ENCODE data around the gene CCT2.

- TF ChIP-seq, protein P1, sequence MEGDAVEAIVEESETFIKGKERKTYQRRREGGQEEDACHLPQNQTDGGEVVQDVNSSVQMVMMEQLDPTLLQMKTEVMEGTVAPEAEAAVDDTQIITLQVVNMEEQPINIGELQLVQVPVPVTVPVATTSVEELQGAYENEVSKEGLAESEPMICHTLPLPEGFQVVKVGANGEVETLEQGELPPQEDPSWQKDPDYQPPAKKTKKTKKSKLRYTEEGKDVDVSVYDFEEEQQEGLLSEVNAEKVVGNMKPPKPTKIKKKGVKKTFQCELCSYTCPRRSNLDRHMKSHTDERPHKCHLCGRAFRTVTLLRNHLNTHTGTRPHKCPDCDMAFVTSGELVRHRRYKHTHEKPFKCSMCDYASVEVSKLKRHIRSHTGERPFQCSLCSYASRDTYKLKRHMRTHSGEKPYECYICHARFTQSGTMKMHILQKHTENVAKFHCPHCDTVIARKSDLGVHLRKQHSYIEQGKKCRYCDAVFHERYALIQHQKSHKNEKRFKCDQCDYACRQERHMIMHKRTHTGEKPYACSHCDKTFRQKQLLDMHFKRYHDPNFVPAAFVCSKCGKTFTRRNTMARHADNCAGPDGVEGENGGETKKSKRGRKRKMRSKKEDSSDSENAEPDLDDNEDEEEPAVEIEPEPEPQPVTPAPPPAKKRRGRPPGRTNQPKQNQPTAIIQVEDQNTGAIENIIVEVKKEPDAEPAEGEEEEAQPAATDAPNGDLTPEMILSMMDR (conservative IDR thresholded peaks at IDR 0.05 in 1 of 2, IDR thresholded peaks at IDR 0.05 in 1 of 2; ENCODE audit: low read depth in 1 of 2, low read length in 2 of 2), result no peak
- TF ChIP-seq EZH2 (IDR thresholded peaks at IDR 0.05; ENCODE audit: low read length, missing control alignments), result no peak
These were observed 30.8 kb downstream of the CCT2 start for GRCh38 chr12:69616025-69616424.
